ACHN (cell line): ENCODE data around the gene COL4A3.
"Not testable (repeated sequence)": the region's sequence is repeated elsewhere in the genome, so short reads cannot be mapped to it uniquely, and the experiment has no call there.

ENCODE experiments used
- DNase-seq: peaks from one replicate; pipeline ENCODE4 v3.0.0-alpha.2; 2015
- in situ Hi-C: cut with HindIII; loops from 2 replicates; pipeline ENCODE4 v1.10.0; 2017; ENCODE audit warnings: low sequenced_read_pairs, low pct_ligation_motif_present, low pct_unique_long_range_greater_than_20kb

The COL4A3 gene

DNA sequence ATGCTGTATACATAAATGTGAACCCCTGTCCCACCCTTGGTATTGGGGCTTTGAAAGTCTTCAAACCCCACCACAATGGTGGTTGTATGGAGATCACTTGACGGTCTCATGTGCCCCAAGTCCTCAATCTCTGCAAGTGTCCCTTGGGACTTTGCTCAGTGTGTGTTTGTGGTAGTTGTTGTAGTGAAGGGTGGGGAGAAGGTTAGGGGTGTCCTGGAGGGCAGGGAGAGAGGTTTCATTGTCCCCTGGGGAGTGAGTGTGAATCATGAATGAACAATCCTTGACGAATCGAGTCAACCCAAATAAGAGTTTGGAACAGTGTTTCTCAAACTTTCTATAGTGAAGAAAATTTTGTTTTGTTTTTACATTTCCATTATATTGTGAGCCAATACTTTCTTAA lies 28.1 kb downstream of the COL4A3 start:
- in situ Hi-C loops: no loop called here
- no peak for DNase-seq

DNA sequence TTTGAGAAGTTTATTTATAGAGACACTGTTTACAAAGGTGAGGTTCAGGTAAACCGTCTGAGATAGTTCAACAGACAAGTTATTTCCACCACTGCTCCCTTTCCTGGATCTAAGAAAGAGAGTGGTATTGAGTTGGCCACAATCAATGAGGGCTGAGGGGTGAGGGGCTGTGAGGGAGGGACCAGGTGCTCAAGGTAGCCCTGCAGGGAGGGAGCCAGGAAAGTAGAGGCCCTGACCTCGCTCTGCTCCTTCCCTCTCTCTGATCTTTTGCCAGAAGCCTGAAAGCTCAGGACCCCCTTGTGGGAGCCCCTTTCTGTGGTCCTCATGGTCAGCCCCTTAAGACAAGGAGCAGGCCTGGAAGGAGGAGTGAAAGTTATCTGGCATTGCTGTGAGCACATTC lies 29.8 kb downstream of the COL4A3 start:
- no peak for DNase-seq

GRCh38 chr2:227198866-227199265 lies 34.4 kb downstream of the COL4A3 start:
- in situ Hi-C loops: no loop called here
- no peak for DNase-seq

More for the DNA sequence above, 29.8 kb downstream of the COL4A3 start:
- in situ Hi-C loops: no loop called here

- in situ Hi-C loops: no loop called here
- DNase-seq: no peak
These were observed 37.3 kb downstream of the COL4A3 start for GRCh38 chr2:227201771-227202170.

DNA sequence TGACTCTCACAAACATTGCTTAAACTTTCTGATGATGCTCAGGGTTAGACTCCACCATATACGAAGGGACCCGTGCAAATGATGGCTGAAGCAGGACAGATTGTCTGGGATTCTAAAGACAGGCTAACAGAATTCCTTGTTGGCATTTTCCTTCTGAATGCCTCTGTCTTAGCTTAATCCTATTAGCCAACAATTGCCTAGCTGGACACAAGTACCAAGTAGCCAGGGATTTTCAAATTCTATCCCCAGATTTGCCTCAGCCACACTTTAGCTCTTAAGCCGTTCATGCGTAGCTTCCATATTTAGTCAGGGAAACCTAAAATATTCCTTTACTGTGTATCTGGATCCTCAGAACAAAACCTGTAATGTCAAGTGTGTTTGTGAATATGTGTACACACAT lies 40.0 kb downstream of the COL4A3 start:
- in situ Hi-C loops: no loop called here
- no peak for DNase-seq

DNA sequence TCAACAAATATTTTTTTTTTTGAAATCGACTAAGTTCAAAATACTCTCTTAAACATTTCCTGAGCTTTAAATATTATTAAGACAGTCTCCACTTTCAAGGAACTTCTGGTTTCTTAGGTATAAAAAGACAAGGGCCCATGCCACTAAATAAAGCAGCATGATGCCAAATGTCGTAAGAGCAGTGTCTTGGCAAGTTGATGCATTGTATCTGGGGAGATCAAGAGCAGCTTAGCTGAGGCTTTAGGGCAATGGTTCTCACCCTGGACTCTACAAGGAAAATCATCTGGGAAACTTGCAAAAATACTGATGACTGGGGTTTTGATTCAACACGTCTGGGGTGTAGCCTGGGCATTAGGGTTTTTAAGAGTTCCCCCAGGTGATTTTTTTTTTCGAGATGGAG lies 41.3 kb downstream of the COL4A3 start:
- DNase-seq: no peak
- in situ Hi-C loops: no loop called here

DNA sequence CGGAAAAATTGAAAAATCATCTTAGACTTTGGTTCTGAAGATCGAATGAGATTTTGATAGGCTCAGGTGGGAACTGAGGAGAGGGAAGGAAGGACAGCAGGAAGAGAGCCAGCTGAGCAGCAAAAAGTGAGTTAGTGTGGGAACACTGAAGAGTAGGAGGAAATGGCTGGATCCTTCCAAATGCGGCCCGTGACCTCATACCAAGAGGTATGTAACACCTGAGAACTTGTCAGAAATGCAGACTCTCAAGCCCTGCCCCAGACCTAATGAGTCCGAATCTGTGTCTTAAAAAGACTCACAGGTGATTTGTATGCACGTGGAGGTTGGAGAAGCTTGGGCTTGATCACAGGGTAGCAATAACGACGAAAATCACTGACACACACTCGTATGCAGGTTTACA lies 42.0 kb downstream of the COL4A3 start:
- in situ Hi-C loops: no loop called here
- DNase-seq: no peak

DNA sequence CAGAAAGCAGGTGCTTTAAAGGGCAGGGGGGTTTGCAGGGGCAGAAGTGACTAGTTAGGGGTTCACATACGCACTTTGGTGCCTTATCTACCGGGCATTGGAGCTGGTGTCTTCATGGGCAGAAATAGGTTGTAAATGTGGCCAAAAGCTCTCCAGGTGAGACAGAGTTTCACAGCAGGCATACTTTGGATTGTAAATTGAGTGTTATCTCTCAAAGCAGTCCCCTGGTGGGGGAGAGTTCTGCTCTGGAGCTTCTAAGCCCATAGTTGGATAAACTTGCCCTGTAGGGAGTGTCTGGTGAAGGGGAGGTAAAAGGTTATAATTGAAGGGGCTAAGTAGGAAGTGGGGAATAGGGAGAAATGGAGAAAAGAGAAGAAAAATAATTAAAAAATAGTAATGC lies 43.1 kb downstream of the COL4A3 start:
- in situ Hi-C loops: no loop called here
- no peak for DNase-seq

DNA sequence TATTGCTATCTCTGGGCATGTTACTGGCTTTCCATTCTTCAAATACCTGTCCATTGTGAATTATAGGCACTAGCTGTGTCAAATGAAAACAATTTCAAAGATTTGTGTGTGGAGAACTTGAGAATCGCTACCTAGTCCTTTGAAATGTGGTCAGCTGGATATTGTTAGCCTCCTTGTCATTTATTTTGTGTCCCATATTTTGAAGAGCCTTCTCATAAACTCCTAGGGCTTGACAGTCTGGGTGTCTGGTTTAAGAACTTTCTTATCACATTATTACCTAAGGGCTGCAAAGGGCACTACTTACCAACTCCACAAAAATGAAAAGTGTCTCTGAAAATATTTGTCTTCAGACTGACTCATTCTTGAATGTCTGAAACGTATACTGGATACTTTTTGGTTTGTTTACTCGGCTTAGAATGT lies 50.2 kb downstream of the COL4A3 start:
- no peak for DNase-seq
- in situ Hi-C loops: no loop called here

DNA sequence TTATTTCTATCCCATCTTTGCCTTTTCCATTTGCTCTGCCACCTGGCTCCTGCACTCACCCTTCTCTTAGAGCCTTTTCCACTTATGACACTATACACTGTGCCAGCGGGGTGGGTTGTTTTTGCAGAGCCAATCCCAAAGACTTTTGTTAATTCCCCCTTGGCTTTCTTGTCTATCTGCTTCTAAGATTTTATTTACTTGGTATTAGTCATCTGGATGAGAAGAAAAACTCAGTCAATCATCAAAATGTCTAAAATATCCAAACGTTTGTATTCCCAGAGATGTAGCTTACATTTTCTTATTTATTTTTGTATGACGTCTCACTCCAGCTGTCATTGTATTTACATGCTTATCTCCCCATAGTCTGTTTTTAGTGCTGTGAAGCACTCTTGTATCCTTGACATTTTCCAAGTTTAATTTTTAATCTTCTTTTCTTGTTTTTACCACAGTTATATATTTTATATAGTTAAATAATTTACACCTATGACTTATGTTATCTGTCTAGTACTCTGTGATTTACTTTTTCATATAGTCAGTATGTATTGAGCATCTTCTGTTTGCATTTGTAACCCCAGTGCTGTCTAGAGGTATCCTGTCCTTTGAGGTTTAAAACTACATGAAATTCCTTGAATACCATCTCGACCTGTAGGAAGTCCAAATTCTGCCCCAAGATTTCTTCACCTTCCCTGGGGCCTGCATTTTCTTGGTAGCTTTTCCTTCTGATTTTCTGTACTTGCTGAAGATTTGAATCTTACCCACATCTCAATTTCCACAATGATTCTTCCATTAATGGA lies 55.1 kb downstream of the COL4A3 start:
- DNase-seq: no peak
- in situ Hi-C loops: no loop called here

- in situ Hi-C loops: no loop called here
- no peak for DNase-seq
These were observed 56.7 kb downstream of the COL4A3 start for GRCh38 chr2:227221120-227221519.

- no peak for DNase-seq
- in situ Hi-C loops: no loop called here
These were observed 57.9 kb downstream of the COL4A3 start for GRCh38 chr2:227222292-227222691.

DNA sequence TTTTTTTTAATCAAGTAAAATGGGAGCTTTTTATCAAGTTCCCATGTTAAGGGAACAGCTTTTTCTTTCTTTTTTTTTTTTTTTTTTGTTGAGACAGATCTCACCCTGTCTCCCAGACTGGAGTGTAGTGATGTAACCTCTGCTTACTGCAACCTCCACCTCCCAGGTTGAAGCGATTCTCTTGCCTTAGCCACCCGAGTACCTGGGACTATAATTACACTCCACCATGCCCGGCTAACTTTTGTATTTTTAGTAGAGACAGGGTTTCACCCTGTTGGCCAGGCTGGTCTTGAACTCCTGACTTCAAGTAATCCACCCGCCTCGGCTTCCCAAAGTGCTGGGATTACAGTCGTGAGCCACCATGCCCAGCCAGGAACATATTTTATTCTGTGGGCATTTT lies 61.2 kb downstream of the COL4A3 start:
- in situ Hi-C loops, DNase-seq: not testable (repeated sequence)

GRCh38 chr2:227228061-227228667 lies 63.7 kb downstream of the COL4A3 start:
- in situ Hi-C loops: no loop called here
- DNase-seq: peak; percentile 24

- DNase-seq: no peak
These were observed 65.7 kb downstream of the COL4A3 start for GRCh38 chr2:227230151-227230550.

DNA sequence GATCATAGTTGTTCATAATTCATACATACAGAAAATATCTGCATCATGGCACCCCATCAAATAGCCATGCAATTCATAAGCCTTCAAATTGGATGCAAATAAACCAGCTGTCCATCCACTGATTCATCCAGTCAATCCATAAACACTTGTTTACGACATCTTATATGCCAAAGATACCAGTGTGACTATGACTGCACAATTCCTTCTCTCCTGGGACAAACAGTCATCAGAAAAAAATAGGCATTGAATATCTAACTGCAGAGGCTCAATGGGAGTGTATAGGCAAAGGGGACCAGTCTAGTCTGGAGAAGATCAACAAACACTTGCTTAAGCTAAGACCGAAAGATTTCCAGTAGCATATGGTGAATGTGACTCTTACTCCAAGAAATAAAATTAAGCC lies 70.0 kb downstream of the COL4A3 start:
- in situ Hi-C loops: no loop called here
- no peak for DNase-seq

More at GRCh38 chr2:227230151-227230550, 65.7 kb downstream of the COL4A3 start:
- in situ Hi-C loops: no loop called here

- in situ Hi-C loops: no loop called here
These were observed 73.4 kb downstream of the COL4A3 start for GRCh38 chr2:227237786-227238185.

DNA sequence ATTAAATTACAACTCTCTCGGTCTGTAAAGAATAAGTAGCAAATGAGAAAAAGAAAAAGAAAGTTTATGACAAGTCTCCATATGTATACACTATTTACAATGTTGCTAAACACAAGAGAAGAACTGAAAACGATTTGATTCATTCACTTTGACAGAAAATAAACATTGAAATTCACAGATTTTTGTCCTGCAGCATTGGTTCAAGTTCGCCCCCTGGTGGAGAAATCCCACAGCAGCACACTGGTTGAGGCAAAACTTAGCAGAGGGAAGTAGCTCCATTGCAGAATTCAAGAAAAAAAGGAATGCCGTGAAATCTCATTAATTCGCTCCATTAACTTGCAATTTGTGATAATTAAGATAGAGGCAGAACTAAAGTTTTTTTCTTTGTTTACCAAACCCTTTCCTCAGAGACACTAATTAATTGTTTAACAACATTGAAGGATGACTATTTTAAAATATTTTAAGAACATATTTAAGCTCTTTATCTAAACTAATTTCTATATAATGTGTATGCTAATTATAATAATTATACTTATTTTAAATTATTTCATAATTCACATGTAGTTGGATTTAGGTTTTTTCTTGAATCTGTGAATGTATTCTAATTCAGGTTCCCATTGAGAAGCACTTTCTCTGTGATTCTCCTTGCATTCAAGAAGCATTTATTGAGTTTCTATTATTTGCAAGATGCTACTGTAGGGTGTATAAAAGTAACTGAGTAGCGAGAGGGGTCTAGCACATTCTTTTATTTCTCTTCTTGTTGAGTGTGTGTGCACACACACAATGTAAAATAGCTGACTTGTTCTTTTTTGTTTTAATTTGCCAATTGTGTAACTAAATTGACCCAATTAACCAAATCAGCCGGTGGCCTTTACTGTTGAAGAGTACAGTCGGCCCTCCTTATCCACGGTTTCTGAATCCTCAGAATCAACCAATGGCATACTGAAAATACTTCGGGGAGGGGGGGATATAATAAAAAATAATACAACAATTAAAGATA lies 74.1 kb downstream of the COL4A3 start:
- in situ Hi-C loops: no loop called here
- peak; percentile 65 for DNase-seq

More at GRCh38 chr2:227237786-227238185, 73.4 kb downstream of the COL4A3 start:
- DNase-seq: no peak

GRCh38 chr2:227241005-227241404 lies 76.6 kb downstream of the COL4A3 start:
- in situ Hi-C loops: no loop called here
- no peak for DNase-seq
